Activated gamma-delta T cell (primary cell): ENCODE data around the gene POLR2J.
"Not testable (repeated sequence)": the region's sequence is repeated elsewhere in the genome, so short reads cannot be mapped to it uniquely, and the experiment has no call there.

Experiments used
- DNase-seq: peaks from one replicate; lab custom pipeline; 2025; lab: John Stamatoyannopoulos, UW

The POLR2J gene

DNA sequence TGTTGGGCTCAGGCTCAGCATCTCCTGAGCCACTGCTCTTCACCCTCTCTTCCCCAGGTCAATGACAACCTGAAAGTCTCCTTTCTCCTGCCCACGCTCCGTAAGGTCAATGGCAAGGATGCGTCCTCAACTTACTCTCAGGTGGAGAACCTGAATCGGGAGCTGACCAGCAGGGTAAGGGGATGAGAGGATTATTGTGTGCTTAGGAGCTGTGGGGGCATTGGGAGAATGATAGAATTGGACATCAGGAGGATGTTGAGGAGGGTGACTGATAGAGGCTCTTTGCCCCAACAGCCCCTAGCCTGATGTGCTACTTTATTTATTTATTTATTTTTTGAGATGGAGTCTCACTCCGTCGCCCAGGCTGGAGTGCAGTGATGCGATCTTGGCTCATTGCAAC, 12.6 kb downstream of the POLR2J start:
- DNase-seq: no peak

DNA sequence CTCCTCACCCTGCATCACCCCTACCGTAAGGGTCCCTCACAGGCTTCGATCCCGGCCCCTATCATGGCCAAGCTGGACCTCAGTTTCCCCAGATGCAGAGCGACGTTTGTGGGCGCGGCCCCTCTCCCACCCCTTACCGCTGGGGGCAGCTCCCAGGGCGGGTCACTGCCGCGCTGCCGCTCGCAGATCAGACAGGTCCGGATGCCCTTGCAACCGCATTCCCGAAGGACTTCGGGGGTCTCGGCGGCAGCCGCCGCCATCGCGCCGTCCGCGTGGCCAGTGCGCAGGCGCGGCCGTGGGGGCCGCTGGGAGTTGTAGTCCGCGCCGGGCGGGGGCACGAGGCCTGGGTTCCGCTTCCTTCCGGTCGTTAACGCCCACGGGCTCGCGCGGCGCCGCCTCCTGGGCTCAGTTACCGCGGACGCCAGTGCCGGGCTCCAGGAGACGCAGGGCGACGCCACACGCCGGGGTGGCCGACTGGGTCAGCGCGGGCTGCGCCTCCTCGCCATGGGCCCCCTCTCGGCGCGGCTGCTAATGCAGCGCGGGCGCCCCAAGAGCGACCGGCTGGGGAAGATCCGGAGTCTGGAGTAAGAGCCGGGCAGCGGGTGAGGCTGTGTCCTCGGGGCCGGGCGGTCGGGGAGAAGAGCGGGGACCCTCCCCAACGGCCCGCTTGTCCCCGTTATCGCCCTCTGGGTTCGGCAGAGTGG, 14.0 kb downstream of the POLR2J start, which contains the start of the genes ALKBH4 and LRWD1:
TSS of gene ALKBH4 (minus strand) at position 287 of the 704 bp plus-strand sequence. CDS start at position 260, 27 bp downstream.
TSS of gene LRWD1 (plus strand) at position 408 of the 704 bp plus-strand sequence. CDS start at position 505, 97 bp downstream.
- DNase-seq: peak; percentile 92

DNA sequence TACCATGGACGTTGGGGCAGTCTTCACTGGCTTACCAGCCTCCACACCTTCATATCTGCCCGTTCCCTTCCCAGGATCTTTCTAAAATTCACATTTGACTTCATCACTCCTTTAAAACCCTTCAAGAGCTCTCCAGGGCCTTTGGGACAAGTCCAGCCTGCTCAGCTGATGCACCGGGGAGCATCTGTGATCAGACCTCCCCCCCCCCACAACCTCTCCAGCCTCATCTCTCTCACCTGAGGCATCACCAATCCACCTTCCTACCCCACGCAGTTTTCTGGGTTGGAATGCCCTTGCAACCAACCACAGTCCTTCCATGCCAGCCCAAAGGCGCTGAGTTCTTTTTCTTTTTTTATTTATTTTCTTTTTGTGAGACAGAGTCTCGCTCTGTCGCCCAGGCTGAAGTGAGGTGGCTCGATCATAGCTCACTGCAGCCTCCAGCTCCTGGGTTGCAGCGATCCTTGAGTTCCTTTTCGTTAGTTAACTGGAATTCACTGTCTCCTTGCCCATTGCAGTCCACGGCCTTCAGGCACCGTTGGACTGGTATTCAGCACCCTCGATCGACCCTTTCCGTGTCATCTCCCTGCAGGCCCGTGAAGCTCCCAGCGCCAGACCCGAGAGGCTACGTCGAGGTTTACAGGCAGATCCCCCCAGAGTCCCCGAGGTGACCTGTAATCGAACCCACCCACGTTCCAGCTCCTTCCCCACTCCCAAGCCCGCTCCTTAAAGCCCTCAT, 14.7 kb downstream of the POLR2J start:
- DNase-seq: no peak

DNA sequence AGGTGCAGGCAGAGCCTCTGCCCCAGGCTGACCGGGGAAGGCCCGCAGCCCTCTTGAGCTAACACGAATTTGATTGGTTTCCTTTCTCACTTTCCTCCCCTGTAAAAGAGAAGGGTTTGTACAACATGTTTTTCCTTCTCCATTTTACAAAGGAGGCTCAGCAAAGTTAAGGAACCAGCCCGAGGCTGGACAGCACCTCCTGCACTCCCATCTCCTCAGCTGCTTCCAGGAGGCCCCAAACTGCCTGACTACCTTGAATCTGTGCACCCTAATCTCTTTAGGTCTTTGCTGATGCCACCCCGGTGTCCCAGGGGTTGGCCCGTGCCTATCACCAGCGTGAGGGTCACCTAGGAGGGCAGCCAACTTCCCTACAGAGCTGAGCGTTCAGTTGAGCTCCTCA, 18.3 kb downstream of the POLR2J start:
- no peak for DNase-seq

DNA sequence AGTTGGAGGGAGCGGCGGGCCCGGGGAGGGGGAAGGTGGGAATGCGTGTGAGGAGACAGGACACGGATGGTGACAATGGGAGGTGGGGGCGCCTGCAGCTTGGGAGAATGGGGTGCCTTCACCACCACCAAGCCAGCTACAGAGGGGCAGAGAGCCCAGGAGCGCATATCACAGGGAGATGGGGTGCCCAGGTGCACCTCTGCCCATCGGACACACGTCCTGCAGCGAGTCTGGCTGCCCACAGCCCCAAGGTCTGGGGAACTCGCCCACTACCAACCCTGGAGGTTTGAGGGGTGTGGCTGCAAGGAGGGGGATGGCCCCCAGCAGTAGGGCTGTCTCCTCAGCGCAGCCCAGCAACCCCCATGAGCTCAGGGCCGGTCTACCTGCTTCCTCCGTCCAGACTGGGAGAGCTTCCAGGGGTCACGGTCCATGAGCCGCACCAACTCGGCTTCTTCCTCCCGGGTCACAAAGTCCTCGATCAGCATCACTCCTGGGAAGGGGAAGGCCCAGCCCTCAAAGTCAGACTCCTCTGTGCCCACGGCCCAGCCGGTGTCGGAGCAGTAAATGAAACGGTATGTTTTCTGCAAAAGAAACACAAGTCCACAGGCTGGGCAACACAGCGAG, 19.4 kb downstream of the POLR2J start:
- DNase-seq: no peak

DNA sequence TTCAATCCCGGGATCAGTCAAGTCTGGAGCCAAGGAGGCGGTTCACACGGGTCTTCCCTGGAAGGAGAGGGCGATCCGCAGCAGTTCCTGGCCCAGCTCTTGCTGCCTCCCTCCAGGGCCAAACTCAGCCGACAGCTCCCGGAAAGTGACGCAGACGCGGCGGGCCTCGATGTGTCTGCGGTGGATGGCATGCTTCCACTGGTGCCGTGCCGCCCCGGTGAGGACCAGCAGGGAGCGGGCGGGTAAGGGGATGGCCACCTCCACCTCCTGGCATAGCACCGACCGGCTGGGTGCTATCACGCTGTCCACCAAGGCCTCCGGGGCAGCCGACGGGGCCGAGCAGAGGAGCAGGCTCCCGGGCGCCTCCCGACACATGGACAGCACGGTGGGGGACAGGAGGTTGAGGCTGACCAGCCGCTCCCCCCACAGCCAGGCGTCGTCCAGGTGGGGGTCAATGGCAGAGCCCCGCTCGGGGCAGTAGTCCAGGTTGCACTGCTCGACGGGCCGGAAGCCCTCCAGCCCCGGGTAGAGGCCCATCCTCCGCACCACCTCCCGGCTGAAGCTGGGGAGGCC, 21.3 kb downstream of the POLR2J start:
- DNase-seq: no peak

DNA sequence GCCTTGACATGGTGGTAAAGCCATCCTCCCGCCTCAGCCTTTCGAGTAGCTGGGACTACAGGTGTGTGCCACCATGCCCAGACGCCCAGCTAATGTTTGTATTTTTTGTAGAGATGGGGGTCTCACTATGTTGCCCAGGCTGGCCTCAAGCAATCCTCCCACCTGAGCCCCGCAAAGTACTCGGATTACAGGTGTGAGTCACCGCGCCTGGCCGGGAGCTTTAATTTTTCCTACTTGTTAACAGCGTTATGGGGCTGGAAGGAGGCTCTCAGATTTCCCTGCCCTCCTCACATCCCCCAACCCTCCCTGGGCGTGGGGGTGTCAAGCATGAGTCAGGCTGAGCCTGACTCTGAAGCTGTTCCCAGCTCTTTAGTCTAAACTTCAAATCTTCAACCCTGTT, 22.4 kb downstream of the POLR2J start:
- DNase-seq: no peak

DNA sequence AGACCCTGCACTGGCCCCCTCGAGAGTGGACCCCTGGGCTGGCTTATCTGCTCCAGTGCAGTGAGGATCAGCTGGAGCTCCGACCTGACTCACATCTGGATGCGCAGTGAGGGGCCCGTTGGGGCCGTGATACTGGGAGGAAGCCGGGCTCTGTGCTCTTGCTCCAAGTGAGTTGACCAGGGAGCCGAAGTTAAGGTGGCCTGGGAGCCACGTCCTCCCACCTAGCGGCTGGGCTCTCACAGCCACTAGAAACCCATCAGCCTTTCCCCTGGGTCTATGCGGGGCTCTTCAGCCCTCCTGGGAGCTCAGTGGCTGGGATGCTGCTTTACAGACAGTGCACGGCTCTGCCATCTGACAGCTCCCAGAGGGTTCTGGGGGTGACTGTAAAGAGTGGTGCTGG, 23.1 kb downstream of the POLR2J start:
- DNase-seq: no peak

DNA sequence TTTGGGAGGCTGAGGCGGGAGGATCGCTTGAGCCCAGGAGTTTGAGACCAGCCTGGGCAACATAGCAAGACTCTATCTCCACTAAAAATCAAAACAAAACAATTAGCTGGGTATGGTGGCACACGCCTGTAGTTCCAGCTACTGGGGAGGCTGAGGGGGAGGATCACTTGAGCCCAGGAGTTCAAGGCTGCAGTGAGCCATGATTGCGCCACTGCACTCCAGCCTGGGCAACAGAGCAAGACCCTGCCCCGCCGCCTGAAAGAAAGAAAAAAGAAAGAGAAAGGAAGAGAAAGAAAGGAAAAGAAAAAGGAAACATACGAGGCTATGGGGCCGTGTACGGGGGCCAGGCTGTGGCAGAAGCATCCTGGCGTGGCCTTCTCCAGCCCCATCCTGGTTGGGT, 23.8 kb downstream of the POLR2J start:
- DNase-seq: not testable (repeated sequence)

DNA sequence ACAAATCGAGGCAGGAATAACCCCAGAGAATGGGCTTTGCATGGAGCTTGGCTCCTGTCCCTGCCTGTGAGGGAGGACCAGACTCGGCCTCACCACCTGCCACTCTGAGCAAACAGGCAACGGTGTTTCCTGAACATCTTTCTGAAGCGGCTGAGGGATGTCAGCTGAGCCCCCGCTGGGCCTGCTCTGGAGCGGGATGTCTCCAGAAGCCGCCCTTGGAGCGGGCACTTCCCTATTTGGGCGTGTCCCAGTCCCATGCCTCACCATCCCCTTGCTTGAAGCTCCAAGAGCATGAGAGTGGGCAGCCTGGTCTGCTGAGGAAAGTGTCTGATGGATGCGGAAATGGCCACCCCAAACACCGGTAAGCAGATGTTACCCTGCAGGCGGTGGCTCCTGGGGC, 24.3 kb downstream of the POLR2J start:
- DNase-seq: no peak

DNA sequence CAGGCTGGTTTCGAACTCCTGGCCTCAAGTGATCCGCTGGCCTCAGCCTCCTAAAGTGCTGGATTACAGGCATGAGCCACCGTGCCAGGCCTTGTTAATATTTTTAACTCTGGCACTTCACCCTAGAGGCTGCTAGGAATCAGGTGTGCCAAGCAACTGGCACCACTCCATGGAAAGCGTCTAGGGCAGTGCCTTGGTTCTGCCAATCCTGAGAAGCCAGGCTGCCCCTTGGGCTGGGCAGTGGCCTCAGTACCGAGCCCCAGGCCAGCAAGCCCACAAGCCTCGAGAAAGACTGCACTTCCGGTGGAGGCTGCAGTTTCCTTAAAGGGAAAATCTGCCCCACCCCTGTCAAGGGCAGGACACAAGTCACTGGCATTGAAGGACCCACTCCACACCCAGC, 25.4 kb downstream of the POLR2J start:
- DNase-seq: no peak

DNA sequence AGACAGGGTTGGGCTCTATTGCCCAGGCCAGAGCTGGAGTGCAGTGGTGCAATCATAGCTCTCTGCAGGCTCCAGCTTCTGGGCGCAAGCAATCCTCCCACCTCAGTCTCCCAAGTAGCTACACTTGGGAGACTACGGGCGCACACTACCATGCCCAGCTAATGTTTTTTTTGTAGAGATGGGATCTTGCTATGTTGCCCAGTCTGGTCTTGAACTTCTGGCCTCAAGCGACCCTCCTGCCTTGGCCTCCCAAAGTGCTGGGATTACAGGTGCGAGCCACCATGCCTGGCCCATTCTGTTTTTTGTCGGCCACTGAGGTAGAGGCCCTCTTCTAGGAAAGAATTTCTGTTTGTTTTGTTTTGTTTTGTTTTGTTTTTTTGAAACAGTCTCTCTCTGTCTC, 26.3 kb downstream of the POLR2J start:
- DNase-seq: no peak

DNA sequence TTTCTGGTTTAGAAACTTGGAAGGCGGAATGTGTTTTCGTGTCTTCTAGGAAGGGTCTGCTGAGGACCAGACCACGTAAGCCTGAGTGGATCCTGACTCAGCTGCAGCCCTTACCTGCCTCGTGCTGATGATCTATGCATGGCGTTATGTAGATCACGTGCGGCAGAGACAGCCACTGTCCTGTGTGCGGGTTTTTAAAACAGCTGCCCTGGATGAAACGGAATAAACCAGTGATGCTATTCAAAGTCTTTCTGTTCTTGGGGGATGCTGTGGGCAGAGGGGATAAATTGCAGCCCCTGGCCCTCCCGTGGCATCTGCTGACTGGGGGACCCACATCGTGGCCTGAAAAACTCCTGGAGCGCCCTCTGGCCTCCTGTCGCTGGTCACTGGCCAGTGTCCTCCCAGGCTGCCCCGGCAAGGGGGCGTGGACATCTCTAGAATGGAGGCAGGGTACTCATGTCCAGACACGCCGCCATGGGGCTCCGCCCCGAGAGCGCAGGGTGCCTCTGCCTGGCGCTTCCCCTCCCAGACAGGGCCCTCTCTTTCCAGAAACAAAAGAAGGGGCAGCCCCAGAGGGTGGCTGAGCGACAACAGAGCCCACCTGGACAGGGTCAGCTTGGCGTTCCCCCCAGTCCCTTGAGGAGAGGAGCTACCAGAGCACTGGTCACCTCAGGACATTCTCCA, 27.2 kb downstream of the POLR2J start:
- no peak for DNase-seq

DNA sequence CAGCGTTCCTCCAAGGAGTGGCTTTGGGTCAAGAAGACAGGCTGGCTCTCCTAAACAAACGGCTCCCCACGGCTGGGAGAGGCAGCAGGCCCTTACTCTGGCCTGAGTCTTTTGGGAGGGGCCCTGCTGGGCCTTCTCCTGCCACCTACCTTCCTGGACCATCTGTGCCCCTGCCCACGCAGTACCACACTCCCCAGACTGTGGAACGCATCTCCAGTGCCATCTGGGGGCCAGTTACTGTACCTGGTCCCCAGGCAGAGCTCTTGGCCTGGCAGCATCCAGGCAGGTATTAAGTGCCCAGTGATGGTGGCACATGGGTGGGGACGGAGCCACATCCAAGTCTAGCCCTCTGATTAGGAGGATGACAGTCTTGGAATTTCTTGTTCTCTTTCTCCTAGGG, 28.5 kb downstream of the POLR2J start:
- no peak for DNase-seq

DNA sequence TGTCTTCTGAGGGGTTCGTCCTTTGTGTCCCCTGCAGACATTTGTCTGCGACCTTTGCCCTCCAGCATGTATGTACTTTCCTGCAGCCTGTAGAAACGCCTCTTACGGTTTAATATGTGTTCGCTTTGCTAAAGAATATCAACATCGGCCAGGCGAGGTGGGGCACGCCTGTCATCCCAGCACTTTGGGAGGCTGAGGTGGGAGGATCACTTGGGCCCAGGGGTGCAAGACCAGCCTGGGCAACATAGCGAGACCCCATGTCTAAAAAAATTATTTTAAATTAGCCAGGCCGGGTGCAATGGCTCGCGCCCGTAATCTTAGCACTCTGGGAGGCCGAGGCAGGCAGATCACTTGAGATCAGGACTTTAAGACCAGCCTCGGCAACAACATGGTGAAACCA, 29.6 kb downstream of the POLR2J start:
- DNase-seq: no peak

DNA sequence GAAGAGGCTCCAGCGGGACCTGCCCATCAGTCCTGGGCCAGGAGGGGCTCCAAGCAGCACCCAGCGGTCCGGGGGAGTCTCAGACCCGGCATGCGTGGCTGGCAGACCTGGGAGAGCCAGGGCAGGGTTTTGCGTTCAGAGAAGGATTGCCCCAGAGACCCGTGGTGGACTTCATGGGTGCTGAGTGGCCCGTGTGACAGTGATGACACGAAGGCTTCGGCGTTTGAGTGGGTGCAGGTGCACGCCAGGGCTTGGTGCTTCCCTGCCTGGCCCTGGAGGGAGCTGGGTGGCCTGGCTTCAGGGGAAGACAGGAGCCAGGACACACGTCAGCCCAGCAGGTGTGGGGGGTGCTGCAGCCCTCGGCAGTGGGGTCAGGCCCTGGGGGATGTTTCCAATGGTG, 31.4 kb downstream of the POLR2J start:
- DNase-seq: no peak

DNA sequence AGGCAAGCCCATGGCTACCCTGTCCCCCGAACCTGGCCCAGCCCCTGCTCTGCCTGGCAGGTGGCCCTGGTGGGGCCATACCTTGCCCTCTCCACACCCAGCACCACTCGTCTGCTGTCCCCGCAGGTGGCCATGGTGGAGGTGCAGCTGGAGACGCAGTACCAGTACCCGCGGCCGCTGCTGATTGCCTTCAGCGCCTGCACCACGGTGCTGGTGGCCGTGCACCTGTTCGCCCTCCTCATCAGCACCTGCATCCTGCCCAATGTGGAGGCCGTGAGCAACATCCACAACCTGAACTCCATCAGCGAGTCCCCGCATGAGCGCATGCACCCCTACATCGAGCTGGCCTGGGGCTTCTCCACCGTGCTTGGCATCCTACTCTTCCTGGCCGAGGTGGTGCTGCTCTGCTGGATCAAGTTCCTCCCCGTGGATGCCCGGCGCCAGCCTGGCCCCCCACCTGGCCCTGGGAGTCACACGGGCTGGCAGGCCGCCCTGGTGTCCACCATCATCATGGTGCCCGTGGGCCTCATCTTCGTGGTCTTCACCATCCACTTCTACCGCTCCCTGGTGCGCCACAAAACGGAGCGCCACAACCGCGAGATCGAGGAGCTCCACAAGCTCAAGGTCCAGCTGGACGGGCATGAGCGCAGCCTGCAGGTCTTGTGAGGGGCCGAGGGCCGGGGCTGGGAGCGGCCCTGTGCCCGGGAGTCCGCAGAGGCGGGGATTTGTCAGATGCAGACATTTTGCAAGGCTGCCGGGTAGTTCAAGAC, 32.1 kb downstream of the POLR2J start:
- DNase-seq: no peak

DNA sequence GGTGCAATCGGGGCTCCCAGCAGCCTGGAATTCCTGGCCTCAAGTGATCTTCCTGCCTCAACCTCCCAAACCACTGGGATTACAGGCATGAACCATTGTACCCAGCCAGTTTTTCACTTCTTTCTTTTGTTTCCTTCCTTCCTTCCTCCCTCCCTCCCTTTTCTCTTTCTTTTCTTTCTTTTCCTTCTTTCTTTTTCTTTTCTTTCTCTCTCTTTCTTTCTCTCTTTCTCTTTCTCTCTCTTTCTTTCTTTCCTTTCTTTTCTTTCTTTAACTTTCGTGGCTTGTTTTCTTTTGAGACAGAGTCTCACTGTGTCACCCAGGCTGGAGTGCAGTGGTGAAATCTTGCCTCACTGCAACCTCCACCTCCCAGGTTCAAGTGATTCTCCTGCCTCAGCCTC, 33.0 kb downstream of the POLR2J start:
- no peak for DNase-seq

DNA sequence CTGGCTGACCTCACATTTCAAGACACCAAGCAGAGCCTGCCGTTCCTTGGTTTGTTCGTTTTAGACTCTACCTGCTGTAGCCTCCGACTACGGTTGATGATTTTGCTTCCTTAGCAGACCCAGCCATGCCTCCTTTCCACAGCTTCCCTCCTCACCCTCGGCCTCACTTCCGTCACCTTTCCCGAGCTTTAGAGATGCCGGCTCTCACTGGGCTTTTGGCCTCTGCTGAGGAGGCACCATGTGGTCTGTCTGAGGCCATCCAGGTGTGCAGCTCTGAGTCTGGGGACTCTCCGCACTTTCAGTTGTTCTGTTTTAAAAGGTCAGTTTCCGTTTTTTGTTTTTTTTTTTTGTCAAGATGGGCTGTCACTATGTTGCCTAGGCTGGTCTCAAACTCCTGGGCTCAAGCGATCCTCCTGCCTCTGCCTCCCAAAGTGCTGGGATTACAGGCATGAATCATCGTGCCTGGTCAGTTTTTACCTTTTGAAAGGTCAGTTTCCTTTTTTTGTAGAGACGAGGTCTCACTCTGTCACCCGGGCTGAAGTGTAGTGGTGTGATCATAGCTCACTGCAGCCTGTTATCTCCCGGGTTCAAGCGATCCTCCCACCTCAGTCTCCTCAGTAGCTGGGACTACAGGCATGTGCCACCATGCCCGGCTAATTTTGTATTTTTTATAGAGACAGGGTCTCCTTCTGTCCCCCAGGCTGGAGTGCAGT, 33.6 kb downstream of the POLR2J start:
- DNase-seq: no peak

DNA sequence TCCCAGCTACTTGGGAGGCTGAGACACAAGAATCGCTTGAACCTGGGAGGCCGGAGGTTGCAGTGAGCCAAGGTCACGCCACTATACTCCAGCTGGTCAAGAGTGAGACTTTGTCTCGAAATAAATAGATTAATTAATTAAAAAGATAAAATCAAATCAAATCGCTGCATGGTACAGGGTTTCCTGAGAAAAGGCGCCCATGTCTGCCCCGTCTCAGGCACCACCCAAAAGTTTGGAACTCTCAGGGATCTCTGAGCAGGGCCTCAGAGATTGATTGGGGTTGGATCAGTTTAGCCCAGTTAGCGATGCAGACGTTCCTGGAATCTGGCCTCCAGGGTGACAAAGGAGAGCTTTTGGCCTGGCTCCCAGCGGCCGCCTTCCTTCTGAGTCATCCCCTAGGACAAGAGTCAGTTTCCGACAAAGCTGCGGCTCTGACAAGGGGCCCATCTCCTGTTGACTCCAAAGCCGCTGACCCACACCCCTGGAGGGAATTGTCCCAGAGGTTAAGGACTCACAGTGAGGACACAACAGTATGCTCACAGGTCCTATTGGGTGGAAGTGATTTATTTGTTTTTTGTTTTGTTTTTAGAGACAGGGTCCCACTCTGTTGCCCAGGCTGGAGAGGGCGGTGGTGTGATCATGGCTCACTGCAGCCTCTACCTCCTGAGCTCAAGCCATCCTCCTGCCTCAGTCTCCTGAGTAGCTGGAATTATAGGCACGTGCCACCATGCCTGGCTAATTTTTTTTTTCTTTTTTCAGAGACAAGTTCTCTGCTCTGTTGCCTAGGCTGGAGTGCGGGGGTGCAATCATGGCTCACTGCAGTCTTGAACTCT, 38.5 kb downstream of the POLR2J start:
- DNase-seq: no peak
